ENCODE measurements around the gene FOS.
"Not testable (repeated sequence)": the region's sequence is repeated elsewhere in the genome, so short reads cannot be mapped to it uniquely, and the experiment has no call there.

FOS gene

DNA sequence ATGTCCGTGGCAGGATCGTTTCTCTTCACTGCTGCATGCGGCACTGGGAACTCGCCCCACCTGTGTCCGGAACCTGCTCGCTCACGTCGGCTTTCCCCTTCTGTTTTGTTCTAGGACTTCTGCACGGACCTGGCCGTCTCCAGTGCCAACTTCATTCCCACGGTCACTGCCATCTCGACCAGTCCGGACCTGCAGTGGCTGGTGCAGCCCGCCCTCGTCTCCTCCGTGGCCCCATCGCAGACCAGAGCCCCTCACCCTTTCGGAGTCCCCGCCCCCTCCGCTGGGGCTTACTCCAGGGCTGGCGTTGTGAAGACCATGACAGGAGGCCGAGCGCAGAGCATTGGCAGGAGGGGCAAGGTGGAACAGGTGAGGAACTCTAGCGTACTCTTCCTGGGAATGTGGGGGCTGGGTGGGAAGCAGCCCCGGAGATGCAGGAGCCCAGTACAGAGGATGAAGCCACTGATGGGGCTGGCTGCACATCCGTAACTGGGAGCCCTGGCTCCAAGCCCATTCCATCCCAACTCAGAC, 1.2 kb downstream of the FOS start:
- Histone ChIP-seq H3K27ac (peak overlapping the region; percentile 99), H3K4me1 (ENCODE audit: control insufficient read depth in 1 of 2, insufficient read depth in 1 of 2, low read depth in 1 of 2, low read length in 1 of 2) (peaks cover 69 to 70% of the 10 kb centered on the region in 2 experiments), H3K36me3 (peaks cover 43% of the 10 kb centered on the region), H3K27me3 (no peaks in the 10 kb centered on the region), H3K9me3 (peaks cover 7% of the 10 kb centered on the region), H3K4me3 (ENCODE audit: low read depth in 1 of 2, low read length in 1 of 2) (peak overlapping the region; percentile 97)
- TF ChIP-seq, protein P1, sequence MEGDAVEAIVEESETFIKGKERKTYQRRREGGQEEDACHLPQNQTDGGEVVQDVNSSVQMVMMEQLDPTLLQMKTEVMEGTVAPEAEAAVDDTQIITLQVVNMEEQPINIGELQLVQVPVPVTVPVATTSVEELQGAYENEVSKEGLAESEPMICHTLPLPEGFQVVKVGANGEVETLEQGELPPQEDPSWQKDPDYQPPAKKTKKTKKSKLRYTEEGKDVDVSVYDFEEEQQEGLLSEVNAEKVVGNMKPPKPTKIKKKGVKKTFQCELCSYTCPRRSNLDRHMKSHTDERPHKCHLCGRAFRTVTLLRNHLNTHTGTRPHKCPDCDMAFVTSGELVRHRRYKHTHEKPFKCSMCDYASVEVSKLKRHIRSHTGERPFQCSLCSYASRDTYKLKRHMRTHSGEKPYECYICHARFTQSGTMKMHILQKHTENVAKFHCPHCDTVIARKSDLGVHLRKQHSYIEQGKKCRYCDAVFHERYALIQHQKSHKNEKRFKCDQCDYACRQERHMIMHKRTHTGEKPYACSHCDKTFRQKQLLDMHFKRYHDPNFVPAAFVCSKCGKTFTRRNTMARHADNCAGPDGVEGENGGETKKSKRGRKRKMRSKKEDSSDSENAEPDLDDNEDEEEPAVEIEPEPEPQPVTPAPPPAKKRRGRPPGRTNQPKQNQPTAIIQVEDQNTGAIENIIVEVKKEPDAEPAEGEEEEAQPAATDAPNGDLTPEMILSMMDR (IDR thresholded peaks at IDR 0.05) = no peak

DNA sequence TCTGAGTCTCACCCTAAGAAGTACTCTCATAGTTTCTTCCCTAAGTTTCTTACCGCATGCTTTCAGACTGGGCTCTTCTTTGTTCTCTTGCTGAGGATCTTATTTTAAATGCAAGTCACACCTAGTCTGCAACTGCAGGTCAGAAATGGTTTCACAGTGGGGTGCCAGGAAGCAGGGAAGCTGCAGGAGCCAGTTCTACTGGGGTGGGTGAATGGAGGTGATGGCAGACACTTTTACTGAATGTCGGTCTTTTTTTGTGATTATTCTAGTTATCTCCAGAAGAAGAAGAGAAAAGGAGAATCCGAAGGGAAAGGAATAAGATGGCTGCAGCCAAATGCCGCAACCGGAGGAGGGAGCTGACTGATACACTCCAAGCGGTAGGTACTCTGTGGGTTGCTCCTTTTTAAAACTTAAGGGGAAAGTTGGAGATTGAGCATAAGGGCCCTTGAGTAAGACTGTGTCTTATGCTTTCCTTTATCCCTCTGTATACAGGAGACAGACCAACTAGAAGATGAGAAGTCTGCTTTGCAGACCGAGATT, 1.7 kb downstream of the FOS start:
- TF ChIP-seq, protein P1 (IDR thresholded peaks at IDR 0.05) = no peak
- peaks cover 69 to 70% of the 10 kb centered on the region in 2 experiments for H3K4me1 ChIP-seq (ENCODE audit: control insufficient read depth in 1 of 2, insufficient read depth in 1 of 2, low read depth in 1 of 2, low read length in 1 of 2)
- H3K27ac ChIP-seq = peak overlapping the region; percentile 99
- peak overlapping the region; percentile 97 for H3K4me3 ChIP-seq (ENCODE audit: low read depth in 1 of 2, low read length in 1 of 2)
- peaks cover 43% of the 10 kb centered on the region for H3K36me3 ChIP-seq
- peaks cover 7% of the 10 kb centered on the region for H3K9me3 ChIP-seq
- no peaks in the 10 kb centered on the region for H3K27me3 ChIP-seq

DNA sequence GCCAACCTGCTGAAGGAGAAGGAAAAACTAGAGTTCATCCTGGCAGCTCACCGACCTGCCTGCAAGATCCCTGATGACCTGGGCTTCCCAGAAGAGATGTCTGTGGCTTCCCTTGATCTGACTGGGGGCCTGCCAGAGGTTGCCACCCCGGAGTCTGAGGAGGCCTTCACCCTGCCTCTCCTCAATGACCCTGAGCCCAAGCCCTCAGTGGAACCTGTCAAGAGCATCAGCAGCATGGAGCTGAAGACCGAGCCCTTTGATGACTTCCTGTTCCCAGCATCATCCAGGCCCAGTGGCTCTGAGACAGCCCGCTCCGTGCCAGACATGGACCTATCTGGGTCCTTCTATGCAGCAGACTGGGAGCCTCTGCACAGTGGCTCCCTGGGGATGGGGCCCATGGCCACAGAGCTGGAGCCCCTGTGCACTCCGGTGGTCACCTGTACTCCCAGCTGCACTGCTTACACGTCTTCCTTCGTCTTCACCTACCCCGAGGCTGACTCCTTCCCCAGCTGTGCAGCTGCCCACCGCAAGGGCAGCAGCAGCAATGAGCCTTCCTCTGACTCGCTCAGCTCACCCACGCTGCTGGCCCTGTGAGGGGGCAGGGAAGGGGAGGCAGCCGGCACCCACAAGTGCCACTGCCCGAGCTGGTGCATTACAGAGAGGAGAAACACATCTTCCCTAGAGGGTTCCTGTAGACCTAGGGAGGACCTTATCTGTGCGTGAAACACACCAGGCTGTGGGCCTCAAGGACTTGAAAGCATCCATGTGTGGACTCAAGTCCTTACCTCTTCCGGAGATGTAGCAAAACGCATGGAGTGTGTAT, 2.4 kb downstream of the FOS start:
- Histone ChIP-seq H3K27me3 (no peaks in the 10 kb centered on the region), H3K4me3 (ENCODE audit: low read depth in 1 of 2, low read length in 1 of 2) (peak overlapping the region; percentile 97), H3K9me3 (peaks cover 7% of the 10 kb centered on the region), H3K36me3 (peaks cover 43% of the 10 kb centered on the region), H3K4me1 (ENCODE audit: control insufficient read depth in 1 of 2, insufficient read depth in 1 of 2, low read depth in 1 of 2, low read length in 1 of 2) (peaks cover 69 to 70% of the 10 kb centered on the region in 2 experiments), H3K27ac (peak overlapping the region; percentile 99)
- TF ChIP-seq, protein P1 (IDR thresholded peaks at IDR 0.05) = no peak

DNA sequence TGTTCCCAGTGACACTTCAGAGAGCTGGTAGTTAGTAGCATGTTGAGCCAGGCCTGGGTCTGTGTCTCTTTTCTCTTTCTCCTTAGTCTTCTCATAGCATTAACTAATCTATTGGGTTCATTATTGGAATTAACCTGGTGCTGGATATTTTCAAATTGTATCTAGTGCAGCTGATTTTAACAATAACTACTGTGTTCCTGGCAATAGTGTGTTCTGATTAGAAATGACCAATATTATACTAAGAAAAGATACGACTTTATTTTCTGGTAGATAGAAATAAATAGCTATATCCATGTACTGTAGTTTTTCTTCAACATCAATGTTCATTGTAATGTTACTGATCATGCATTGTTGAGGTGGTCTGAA, 3.0 kb downstream of the FOS start:
- Histone ChIP-seq H3K36me3 (peaks cover 43% of the 10 kb centered on the region), H3K9me3 (peaks cover 7% of the 10 kb centered on the region), H3K27me3 (no peaks in the 10 kb centered on the region), H3K4me3 (ENCODE audit: low read depth in 1 of 2, low read length in 1 of 2) (peak overlapping the region; percentile 97), H3K4me1 (ENCODE audit: control insufficient read depth in 1 of 2, insufficient read depth in 1 of 2, low read depth in 1 of 2, low read length in 1 of 2) (peaks cover 69 to 70% of the 10 kb centered on the region in 2 experiments), H3K27ac (peak overlapping the region; percentile 99)
- TF ChIP-seq, protein P1 (IDR thresholded peaks at IDR 0.05) = no peak

DNA sequence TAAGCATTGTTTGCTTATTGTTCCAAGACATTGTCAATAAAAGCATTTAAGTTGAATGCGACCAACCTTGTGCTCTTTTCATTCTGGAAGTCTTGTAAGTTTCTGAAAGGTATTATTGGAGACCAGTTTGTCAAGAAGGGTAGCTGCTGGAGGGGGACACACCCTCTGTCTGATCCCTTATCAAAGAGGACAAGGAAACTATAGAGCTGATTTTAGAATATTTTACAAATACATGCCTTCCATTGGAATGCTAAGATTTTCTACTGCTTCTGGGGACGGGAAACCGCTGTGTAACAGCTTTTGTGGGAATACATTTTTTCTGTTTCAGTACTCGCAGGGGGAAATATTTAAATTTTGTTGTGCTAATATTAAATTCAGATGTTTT, 3.5 kb downstream of the FOS start:
- Histone ChIP-seq H3K36me3 (peaks cover 43% of the 10 kb centered on the region), H3K4me3 (ENCODE audit: low read depth in 1 of 2, low read length in 1 of 2) (peak overlapping the region; percentile 97), H3K27me3 (no peaks in the 10 kb centered on the region), H3K9me3 (peaks cover 7% of the 10 kb centered on the region), H3K4me1 (ENCODE audit: control insufficient read depth in 1 of 2, insufficient read depth in 1 of 2, low read depth in 1 of 2, low read length in 1 of 2) (peaks cover 72% of the 10 kb centered on the region in 2 experiments), H3K27ac (peak overlapping the region; percentile 99)
- TF ChIP-seq, protein P1 (IDR thresholded peaks at IDR 0.05) = no peak

DNA sequence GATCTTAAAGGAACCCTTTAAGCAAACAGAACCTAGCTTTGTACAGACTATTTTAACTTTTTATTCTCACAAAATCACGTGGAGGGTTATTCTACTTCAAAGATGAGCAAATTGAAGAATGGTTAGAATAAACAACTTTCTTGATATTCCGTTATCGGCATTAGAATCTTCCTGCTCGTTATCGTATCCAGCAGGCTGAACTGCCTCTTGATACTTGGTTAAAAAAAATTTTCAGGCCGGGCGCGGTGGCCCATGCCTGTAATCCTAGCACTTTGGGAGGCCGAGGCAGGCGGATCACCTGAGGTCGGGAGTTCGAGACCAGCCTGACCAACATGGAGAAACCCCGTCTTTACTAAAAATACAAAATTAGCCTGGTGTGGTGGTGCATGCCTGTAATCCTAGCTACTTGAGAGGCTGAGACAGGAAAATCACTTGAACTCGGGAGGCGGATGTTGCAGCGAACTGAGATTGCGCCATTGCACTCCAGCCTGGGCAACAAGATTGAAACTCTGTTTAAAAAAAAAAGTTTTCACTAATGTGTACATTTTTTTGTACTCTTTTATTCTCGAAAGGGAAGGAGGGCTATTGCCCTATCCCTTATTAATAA, 4.0 kb downstream of the FOS start:
- H3K27me3 ChIP-seq = not testable (repeated sequence)

More for the DNA sequence above, 4.0 kb downstream of the FOS start:
- H3K27ac ChIP-seq = peak overlapping the region; percentile 99
- peaks cover 72 to 77% of the 10 kb centered on the region in 2 experiments for H3K4me1 ChIP-seq (ENCODE audit: control insufficient read depth in 1 of 2, insufficient read depth in 1 of 2, low read depth in 1 of 2, low read length in 1 of 2)
- not testable (repeated sequence) for H3K9me3 ChIP-seq
- peaks cover 43% of the 10 kb centered on the region for H3K36me3 ChIP-seq
- H3K4me3 ChIP-seq (ENCODE audit: low read depth in 1 of 2, low read length in 1 of 2) = peak overlapping the region; percentile 97

All from neutrophil (primary cell).